Activated CD4-positive, alpha-beta T cell treated with anti-CD3 and anti-CD28 coated beads, Interleukin-2, amount 10 ng/mL, durations not matched to agents 24 days and 14 days (primary cell): ENCODE data around the gene INHBA. TPM values are rescaled to one million over a fixed set of nuclear protein-coding genes. Genes with fewer than 3 reads are reported as not detected.

ENCODE experiments used
- DNase-seq: peaks from one replicate; pipeline ENCODE4 v3.0.0; 2022
- H3K27ac Mint-ChIP-seq: one replicate; pipeline ENCODE4 v1.8.0; 2022; ENCODE audit warnings: mild to moderate bottlenecking, mixed read lengths
- H3K27me3 Mint-ChIP-seq: one replicate; pipeline ENCODE4 v1.8.0; 2022; ENCODE audit warnings: mixed read lengths
- H3K36me3 Mint-ChIP-seq: one replicate; pipeline ENCODE4 v1.8.0; 2022; ENCODE audit warnings: low read depth, mild to moderate bottlenecking, mixed read lengths
- H3K4me1 Mint-ChIP-seq: one replicate; pipeline ENCODE4 v1.8.0; 2021; ENCODE audit warnings: mixed read lengths
- H3K4me3 Mint-ChIP-seq: one replicate; pipeline ENCODE4 v1.8.0; 2022; ENCODE audit warnings: mild to moderate bottlenecking, moderate library complexity, mixed read lengths
- H3K9me3 Mint-ChIP-seq: one replicate; pipeline ENCODE4 v1.8.0; 2021; ENCODE audit warnings: mixed read lengths
- intact Hi-C: fragments of 100-400 bp; cut with micrococcal nuclease; formaldehyde crosslinking; loops from one replicate; pipeline ENCODE4 v1.15.1; 2023
- total RNA-seq: library from RNA; stranded (reverse); gene quantifications from 2 replicates; pipeline ENCODE4 v1.2.3, GENCODE V29; 2022

The INHBA gene
- total RNA-seq, 1 donor from 2014 or later, result 1.9 TPM

DNA sequence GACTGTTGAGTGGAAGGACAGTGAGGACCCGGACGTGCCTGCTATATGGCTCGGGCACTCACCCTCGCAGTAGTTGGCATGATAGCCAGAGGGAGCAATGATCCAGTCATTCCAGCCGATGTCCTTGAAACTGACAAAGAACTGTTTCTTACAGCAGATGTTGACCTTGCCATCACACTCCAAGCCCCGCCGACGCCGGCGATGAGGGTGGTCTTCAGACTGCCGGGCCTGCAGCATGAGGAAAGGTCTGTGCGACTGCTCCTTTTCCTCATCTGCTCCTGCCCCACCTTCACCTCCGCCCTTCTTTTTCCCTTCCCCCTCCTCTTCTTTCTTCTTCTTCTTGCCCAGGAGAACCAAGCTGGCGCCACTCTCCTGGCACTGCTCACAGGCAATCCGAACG is 13.1 kb downstream of the INHBA start:
- Mint-ChIP-seq H3K4me3 (no peak overlapping the region), H3K27me3 (no peaks in the 10 kb centered on the region), H3K27ac (no peak overlapping the region), H3K4me1 (no peaks in the 10 kb centered on the region), H3K9me3 (no peaks in the 10 kb centered on the region), H3K36me3 (no peaks in the 10 kb centered on the region)
- intact Hi-C loops, result loop anchor here (5.0 kb wide), 1 partner anchor 63 kb away; no protein-coding TSS in a partner anchor
- DNase-seq, result no peak

DNA sequence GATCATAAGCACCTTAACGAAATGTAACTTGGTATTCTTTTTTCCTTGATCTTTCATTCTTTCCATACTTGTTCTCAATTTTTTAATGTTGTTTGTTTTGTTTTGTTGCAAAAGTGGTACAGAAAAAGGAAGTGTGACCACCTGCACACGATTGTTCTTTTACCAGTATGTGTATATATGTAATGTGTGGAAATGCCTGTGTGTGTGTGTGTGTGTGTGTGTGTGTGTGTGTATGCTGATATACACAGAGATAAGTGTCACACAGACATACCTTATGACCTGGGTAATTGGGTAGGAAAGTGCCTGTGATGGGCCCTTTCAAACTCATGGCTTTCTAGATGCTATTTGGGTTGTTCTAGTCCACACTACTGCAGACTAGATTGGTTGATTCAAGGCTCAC is 14.0 kb downstream of the INHBA start:
- H3K4me1 Mint-ChIP-seq, result no peaks in the 10 kb centered on the region
- DNase-seq, result no peak
- intact Hi-C loops, result loop anchor here (5.0 kb wide), 1 partner anchor 62 kb away; no protein-coding TSS in a partner anchor
- no peaks in the 10 kb centered on the region for H3K36me3 Mint-ChIP-seq
- H3K27ac Mint-ChIP-seq, result no peak overlapping the region
- no peaks in the 10 kb centered on the region for H3K9me3 Mint-ChIP-seq
- no peaks in the 10 kb centered on the region for H3K27me3 Mint-ChIP-seq
- no peak overlapping the region for H3K4me3 Mint-ChIP-seq

DNA sequence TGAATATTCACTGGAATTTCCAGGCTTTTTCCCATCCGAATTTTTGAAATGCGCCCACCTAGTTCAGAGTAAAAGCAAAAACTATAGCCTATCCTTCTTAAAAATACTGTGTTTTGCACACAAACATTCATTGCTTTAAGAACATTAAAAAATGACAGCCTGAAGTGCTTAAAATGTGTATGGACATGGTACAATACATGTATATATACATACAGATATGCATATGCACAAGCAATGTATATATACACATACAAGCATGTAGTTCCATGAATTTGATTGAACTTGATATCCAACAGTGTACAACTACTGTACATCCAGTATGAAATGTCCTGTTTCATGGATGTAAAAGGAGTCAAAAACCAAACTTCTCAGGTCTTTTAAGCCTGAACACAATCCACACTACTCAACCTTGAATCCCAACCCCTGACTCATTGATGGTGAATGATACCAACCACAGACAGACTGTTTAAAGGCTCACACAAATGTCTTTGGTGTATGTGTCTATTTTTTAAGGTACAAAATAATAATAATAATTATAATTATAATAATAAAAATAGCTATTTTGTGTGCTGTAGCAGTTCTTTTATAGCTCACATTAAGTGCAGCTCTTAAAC is 14.8 kb downstream of the INHBA start:
- intact Hi-C loops, result loop anchor here (5.0 kb wide), 1 partner anchor 61 kb away; no protein-coding TSS in a partner anchor
- Mint-ChIP-seq H3K27ac (no peak overlapping the region), H3K4me3 (no peak overlapping the region), H3K36me3 (no peaks in the 10 kb centered on the region), H3K9me3 (no peaks in the 10 kb centered on the region), H3K27me3 (no peaks in the 10 kb centered on the region), H3K4me1 (no peaks in the 10 kb centered on the region)
- DNase-seq, result no peak

DNA sequence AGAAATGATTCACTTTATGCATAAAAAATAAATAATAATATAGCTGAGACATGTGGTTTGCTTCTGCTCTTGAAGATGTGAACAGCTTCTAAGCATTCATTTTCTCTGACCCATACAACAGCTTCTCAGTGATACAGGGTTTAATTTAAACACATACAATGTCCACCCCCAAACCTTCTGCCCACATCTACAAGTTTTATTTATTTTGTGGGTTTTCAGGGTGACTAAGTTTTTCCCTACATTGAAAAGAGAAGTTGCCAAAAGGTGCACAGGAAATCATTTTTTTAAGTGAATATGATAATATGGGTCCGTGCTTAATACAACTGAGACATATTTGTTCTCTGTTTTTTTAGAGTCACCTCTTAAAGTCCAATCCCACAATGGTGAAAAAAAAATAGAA is 17.2 kb downstream of the INHBA start:
- Mint-ChIP-seq H3K27ac (no peak overlapping the region), H3K36me3 (no peaks in the 10 kb centered on the region), H3K9me3 (no peaks in the 10 kb centered on the region), H3K27me3 (no peaks in the 10 kb centered on the region), H3K4me3 (no peak overlapping the region), H3K4me1 (no peaks in the 10 kb centered on the region)
- DNase-seq, result no peak
- intact Hi-C loops, result loop anchor here (5.0 kb wide), 1 partner anchor 58 kb away; no protein-coding TSS in a partner anchor

GRCh38 chr7:41682422-41682821 is 20.5 kb downstream of the INHBA start:
- DNase-seq, result no peak
- Mint-ChIP-seq H3K27me3 (no peaks in the 10 kb centered on the region), H3K4me1 (no peaks in the 10 kb centered on the region), H3K36me3 (no peaks in the 10 kb centered on the region), H3K9me3 (no peaks in the 10 kb centered on the region), H3K4me3 (no peak overlapping the region), H3K27ac (no peak overlapping the region)
- intact Hi-C loops, result no loop called here

DNA sequence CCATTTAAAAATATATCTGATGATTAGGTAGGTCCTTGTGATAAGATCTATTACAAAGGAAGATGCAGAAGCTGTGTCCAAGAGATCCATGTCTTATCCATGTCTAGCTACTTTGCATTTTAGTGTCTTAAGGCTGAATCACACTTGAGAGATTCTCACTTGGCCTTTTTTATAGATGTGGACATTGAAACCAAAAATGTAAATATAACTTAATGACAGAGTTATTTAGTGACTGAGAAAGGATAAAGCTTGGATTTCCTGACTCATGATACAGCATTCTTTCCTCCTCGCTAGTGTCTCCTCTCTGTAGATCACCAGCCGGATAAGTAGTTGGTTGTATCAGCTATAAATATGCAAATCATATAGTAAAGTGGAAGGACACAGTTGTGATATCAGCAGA is 23.3 kb downstream of the INHBA start:
- no peaks in the 10 kb centered on the region for H3K9me3 Mint-ChIP-seq
- DNase-seq, result no peak
- H3K27me3 Mint-ChIP-seq, result no peaks in the 10 kb centered on the region
- intact Hi-C loops, result no loop called here
- no peaks in the 10 kb centered on the region for H3K36me3 Mint-ChIP-seq
- H3K4me1 Mint-ChIP-seq, result no peaks in the 10 kb centered on the region
- H3K4me3 Mint-ChIP-seq, result no peak overlapping the region
- H3K27ac Mint-ChIP-seq, result no peak overlapping the region

- no peaks in the 10 kb centered on the region for H3K4me1 Mint-ChIP-seq
- H3K36me3 Mint-ChIP-seq, result no peaks in the 10 kb centered on the region
- no peak overlapping the region for H3K4me3 Mint-ChIP-seq
Measured at GRCh38 chr7:41674505-41675023, 28.3 kb downstream of the INHBA start.

DNA sequence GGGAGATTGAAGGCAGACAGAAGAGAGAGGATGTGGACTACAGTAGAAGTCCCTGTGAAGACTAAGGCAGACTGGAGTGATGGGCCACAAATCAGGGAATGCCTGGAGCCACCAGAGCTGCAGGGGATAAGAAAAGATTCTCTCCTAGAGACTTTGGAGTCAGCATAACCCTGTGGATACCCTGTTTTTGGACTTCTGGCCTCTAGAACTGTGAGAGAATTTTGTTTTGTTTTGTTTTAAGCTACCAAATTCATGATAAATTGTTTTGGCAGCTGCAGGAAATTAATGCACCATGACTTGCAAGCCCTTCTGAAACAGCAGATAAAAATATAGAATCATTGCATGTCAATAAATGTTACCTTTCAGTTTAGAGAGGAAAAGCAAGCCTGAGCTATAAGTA is 41.3 kb downstream of the INHBA start:
- no peak for DNase-seq
- Mint-ChIP-seq H3K4me1 (no peaks in the 10 kb centered on the region), H3K27me3 (no peaks in the 10 kb centered on the region), H3K4me3 (no peak overlapping the region), H3K9me3 (no peaks in the 10 kb centered on the region), H3K36me3 (no peaks in the 10 kb centered on the region), H3K27ac (no peak overlapping the region)
- intact Hi-C loops, result no loop called here

More at GRCh38 chr7:41674505-41675023, 28.3 kb downstream of the INHBA start:
- Mint-ChIP-seq H3K27me3 (no peaks in the 10 kb centered on the region), H3K9me3 (no peaks in the 10 kb centered on the region), H3K27ac (no peak overlapping the region)
- DNase-seq, result no peak
- intact Hi-C loops, result no loop called here

- Mint-ChIP-seq H3K27me3 (no peaks in the 10 kb centered on the region), H3K4me3 (no peak overlapping the region), H3K36me3 (no peaks in the 10 kb centered on the region), H3K27ac (no peak overlapping the region), H3K4me1 (no peaks in the 10 kb centered on the region), H3K9me3 (no peaks in the 10 kb centered on the region)
- intact Hi-C loops, result no loop called here
- no peak for DNase-seq
Measured at GRCh38 chr7:41659539-41659938, 43.4 kb downstream of the INHBA start.

DNA sequence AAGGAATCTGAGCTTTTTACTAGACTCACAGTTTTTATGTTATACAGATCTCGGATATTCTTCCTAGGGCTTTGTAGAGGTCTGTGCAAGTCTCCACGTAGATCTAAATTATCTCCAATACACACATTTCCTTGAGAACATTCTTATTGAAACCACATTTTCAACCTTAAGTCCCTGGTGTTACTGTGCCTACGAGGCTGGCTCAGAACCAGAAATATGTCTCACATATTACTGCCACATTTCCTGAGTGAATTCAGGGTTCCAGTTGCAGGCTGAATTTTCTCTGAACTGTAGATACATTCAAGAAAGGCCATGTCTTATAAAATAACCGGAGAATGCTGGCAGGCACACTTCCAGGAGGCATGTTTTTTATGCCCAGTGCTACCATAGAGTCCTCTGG is 46.5 kb downstream of the INHBA start:
- intact Hi-C loops, result no loop called here

GRCh38 chr7:41655426-41655825 is 47.5 kb downstream of the INHBA start:
- no peaks in the 10 kb centered on the region for H3K27me3 Mint-ChIP-seq
- DNase-seq, result no peak
- H3K9me3 Mint-ChIP-seq, result no peaks in the 10 kb centered on the region
- H3K27ac Mint-ChIP-seq, result no peak overlapping the region
- no peaks in the 10 kb centered on the region for H3K4me1 Mint-ChIP-seq
- no peaks in the 10 kb centered on the region for H3K36me3 Mint-ChIP-seq
- intact Hi-C loops, result no loop called here
- H3K4me3 Mint-ChIP-seq, result no peak overlapping the region

More for the DNA sequence above, 46.5 kb downstream of the INHBA start:
- DNase-seq, result no peak
- no peaks in the 10 kb centered on the region for H3K27me3 Mint-ChIP-seq
- H3K9me3 Mint-ChIP-seq, result no peaks in the 10 kb centered on the region
- H3K27ac Mint-ChIP-seq, result no peak overlapping the region
- H3K4me1 Mint-ChIP-seq, result no peaks in the 10 kb centered on the region
- no peak overlapping the region for H3K4me3 Mint-ChIP-seq
- H3K36me3 Mint-ChIP-seq, result no peaks in the 10 kb centered on the region

DNA sequence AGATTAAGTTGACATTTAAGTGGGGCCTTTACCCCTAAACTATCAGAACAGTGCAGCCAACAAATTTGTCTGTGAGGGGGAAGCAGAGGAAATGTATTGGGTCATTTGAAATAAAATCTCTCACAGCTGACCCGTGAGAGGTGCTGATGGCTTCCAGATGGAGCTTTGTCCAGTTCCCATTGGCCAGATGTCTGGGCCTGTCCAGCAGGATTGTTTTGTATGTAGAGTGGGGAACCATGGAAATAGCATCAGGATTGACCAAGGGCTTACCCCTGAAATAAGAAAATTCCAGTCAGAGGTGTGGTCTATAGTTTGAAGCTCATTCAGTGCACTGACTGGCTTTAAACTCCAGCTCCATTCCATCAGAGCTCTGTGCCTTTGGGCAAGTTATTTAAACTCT is 50.6 kb downstream of the INHBA start:
- intact Hi-C loops, result no loop called here
- no peak for DNase-seq
- Mint-ChIP-seq H3K4me1 (no peaks in the 10 kb centered on the region), H3K27ac (no peak overlapping the region), H3K36me3 (no peaks in the 10 kb centered on the region), H3K4me3 (no peak overlapping the region), H3K9me3 (no peaks in the 10 kb centered on the region), H3K27me3 (no peaks in the 10 kb centered on the region)

DNA sequence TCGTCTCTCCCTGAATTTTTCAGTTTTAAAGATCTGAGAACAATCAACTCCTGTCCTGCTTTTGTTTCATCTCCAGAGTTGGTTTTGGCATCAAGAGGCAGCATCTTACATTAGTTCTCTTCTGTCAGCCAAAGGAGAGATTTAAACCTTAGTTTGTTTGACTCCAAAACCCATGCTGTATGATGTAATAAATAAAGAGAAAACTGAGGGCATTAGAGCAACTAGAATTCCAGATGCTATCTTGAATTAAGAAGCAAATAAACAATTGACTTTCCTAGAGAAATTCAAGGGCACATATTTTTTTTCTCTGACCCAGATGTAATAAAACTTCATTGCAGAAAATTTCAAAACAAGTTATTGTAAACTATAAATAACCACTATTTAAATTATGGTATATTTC is 54.4 kb downstream of the INHBA start:
- no peak for DNase-seq
- Mint-ChIP-seq H3K4me1 (no peaks in the 10 kb centered on the region), H3K27ac (no peak overlapping the region), H3K36me3 (no peaks in the 10 kb centered on the region), H3K27me3 (no peaks in the 10 kb centered on the region), H3K4me3 (no peak overlapping the region), H3K9me3 (no peaks in the 10 kb centered on the region)
- intact Hi-C loops, result no loop called here

DNA sequence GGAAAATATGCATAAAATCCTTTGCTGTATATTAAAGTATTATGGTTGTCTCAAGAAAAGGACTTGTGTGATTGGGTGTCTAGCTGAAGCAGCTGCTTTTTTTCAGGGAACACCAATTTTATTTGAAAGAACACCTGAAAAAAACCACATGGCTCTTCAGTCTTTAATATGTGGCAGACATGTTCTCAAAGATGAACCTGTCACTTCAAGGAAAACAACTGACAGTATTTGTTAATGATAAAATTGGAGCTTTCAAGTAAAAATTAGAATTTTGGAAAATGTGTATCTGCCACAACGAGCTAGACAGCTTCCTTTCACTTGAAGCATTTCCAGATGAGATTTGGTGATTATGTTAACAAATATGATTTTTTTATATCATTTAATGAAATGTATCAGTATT is 59.3 kb downstream of the INHBA start:
- no peak for DNase-seq
- H3K9me3 Mint-ChIP-seq, result no peaks in the 10 kb centered on the region
- no peaks in the 10 kb centered on the region for H3K27me3 Mint-ChIP-seq
- H3K27ac Mint-ChIP-seq, result no peak overlapping the region
- H3K4me3 Mint-ChIP-seq, result no peak overlapping the region
- intact Hi-C loops, result no loop called here
- H3K36me3 Mint-ChIP-seq, result no peaks in the 10 kb centered on the region
- no peaks in the 10 kb centered on the region for H3K4me1 Mint-ChIP-seq

DNA sequence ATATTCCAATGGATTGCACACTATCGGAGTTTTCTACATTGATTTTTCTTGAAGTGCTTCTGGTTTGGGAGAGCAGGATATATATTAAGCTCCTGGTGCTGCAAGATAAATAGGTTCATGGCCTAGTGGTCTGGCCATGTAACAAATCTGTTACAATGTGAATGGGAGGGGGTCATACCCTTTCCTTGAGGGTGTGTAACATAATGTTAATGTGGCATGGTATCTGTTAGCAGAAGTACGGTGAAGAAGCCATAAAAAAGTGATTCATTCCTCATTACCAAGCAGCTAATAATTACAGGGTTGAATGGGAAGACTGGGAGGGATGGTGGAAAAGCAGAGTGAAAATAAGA is 61.2 kb downstream of the INHBA start:
- Mint-ChIP-seq H3K4me1 (no peaks in the 10 kb centered on the region), H3K4me3 (no peak overlapping the region), H3K9me3 (no peaks in the 10 kb centered on the region), H3K36me3 (no peaks in the 10 kb centered on the region), H3K27me3 (no peaks in the 10 kb centered on the region), H3K27ac (no peak overlapping the region)
- intact Hi-C loops, result no loop called here
- no peak for DNase-seq
